Osteoblast (primary cell): ENCODE measurements around the gene KRT85. TPM values are rescaled to one million over a fixed set of nuclear protein-coding genes. Genes with fewer than 3 reads are reported as not detected.
"Not testable (repeated sequence)": the region's sequence is repeated elsewhere in the genome, so short reads cannot be mapped to it uniquely, and the experiment has no call there.

Source experiments
- DNase-seq: peaks from one replicate; pipeline ENCODE4 v3.0.0; 2011; ENCODE audit warnings: low spot score, mixed read lengths; ENCODE audit not compliant: insufficient read length; ENCODE audit errors: missing footprints
- H2AFZ ChIP-seq: 2 replicates; pipeline ENCODE4 v1.6.0; 2011; ENCODE audit warnings: mild to moderate bottlenecking, low read length
- H3K27ac ChIP-seq: 2 replicates; pipeline ENCODE4 v1.5.1; 2011; ENCODE audit warnings: mild to moderate bottlenecking, low read depth, low read length, moderate library complexity
- H3K27me3 ChIP-seq: 2 replicates; pipeline ENCODE4 v1.6.0; 2012; ENCODE audit warnings: mild to moderate bottlenecking, control low read depth, inconsistent platforms, low read length, moderate library complexity; ENCODE audit not compliant: insufficient read depth
- H3K36me3 ChIP-seq: 2 replicates; pipeline ENCODE4 v1.5.1; 2011; ENCODE audit warnings: mild to moderate bottlenecking, low read length, control low read depth, moderate library complexity; ENCODE audit not compliant: insufficient read depth
- H3K4me1 ChIP-seq: 2 replicates; pipeline ENCODE4 v1.5.1; 2011; ENCODE audit warnings: mild to moderate bottlenecking, low read length, control low read depth, moderate library complexity; ENCODE audit not compliant: insufficient read depth
- H3K4me2 ChIP-seq: 2 replicates; pipeline ENCODE4 v1.6.0; 2011; ENCODE audit warnings: mild to moderate bottlenecking, low read length; ENCODE audit not compliant: insufficient read depth
- H3K4me3 ChIP-seq: fragments of 200-600 bp; sonication (generic); 3 replicates; pipeline ENCODE4 v1.5.1; 2012; ENCODE audit warnings: mild to moderate bottlenecking, low read length, inconsistent platforms; ENCODE audit not compliant: insufficient read depth
- H3K79me2 ChIP-seq: 2 replicates; pipeline ENCODE4 v1.6.0; 2012; ENCODE audit warnings: mild to moderate bottlenecking, low read length, control low read depth, inconsistent platforms; ENCODE audit not compliant: insufficient read depth
- H3K9me3 ChIP-seq: 2 replicates; pipeline ENCODE4 v1.5.1; 2011; ENCODE audit warnings: low read depth, low read length, control low read depth
- H4K20me1 ChIP-seq: 2 replicates; pipeline ENCODE4 v1.6.0; 2012; ENCODE audit warnings: mild to moderate bottlenecking, low read length, control low read depth; ENCODE audit not compliant: insufficient read depth
- CTCF ChIP-seq: IDR thresholded peaks from 2 replicates; pipeline ENCODE4 v1.5.1; 2011; ENCODE audit warnings: mild to moderate bottlenecking, low read depth, low read length, moderate library complexity; ENCODE audit errors: extremely low read depth
- total RNA-seq: library from RNA; depleted of rRNA; stranded (reverse); fragments of >200 nt; gene quantifications from 2 replicates; pipeline ENCODE4 v1.2.3, GENCODE V29; 2012

KRT85 gene
- total RNA-seq, 1 donor, result not detected

- not testable (repeated sequence) for H3K9me3 ChIP-seq, H3K79me2 ChIP-seq, H2AFZ ChIP-seq, H3K4me3 ChIP-seq, H3K27ac ChIP-seq, DNase-seq, H3K4me2 ChIP-seq, H3K4me1 ChIP-seq, H3K36me3 ChIP-seq, H4K20me1 ChIP-seq
- peak; percentile 22 for TF ChIP-seq CTCF
- H3K27me3 ChIP-seq, result peaks cover 27% of the 10 kb centered on the region
Measured at GRCh38 chr12:52315721-52316120, 51.6 kb downstream of the KRT85 start.

DNA sequence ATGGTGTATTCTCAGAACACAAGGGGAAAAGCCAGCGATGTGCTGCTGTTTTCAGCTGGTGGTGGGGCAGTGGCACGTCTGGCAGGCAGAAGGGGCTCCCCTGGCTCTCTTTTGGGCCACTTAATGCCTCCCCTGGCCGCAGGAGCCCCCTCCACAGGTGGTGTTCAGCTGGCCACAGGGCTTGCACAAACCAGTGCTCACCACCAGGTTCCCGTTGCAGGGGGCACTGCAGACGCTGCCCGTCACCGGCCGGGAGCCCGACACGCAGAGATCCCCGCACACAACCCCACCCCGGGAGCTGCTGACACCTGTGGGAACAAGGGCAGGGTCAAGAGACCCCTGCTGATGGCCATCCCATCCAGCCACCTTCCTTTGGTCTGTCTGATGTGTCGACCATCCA, 52.8 kb downstream of the KRT85 start:
- Histone ChIP-seq H3K4me1 (peaks cover 8% of the 10 kb centered on the region), H3K9me3 (no peaks in the 10 kb centered on the region), H3K36me3 (no peaks in the 10 kb centered on the region), H2AFZ (no peak overlapping the region), H4K20me1 (no peaks in the 10 kb centered on the region), H3K27ac (no peak overlapping the region), H3K27me3 (peaks cover 17% of the 10 kb centered on the region), H3K79me2 (no peaks in the 10 kb centered on the region), H3K4me2 (no peak overlapping the region), H3K4me3 (no peak overlapping the region)
- DNase-seq, result no peak
- TF ChIP-seq CTCF, result no peak

GRCh38 chr12:52313926-52314325, 53.4 kb downstream of the KRT85 start:
- no peak overlapping the region for H3K4me3 ChIP-seq
- H3K36me3 ChIP-seq, result no peaks in the 10 kb centered on the region
- no peaks in the 10 kb centered on the region for H4K20me1 ChIP-seq
- no peak for TF ChIP-seq CTCF
- DNase-seq, result peak; percentile 69
- H2AFZ ChIP-seq, result no peak overlapping the region
- H3K27me3 ChIP-seq, result peaks cover 11% of the 10 kb centered on the region
- peaks cover 8% of the 10 kb centered on the region for H3K4me1 ChIP-seq
- no peaks in the 10 kb centered on the region for H3K9me3 ChIP-seq
- no peak overlapping the region for H3K4me2 ChIP-seq
- H3K27ac ChIP-seq, result no peak overlapping the region
- no peaks in the 10 kb centered on the region for H3K79me2 ChIP-seq

DNA sequence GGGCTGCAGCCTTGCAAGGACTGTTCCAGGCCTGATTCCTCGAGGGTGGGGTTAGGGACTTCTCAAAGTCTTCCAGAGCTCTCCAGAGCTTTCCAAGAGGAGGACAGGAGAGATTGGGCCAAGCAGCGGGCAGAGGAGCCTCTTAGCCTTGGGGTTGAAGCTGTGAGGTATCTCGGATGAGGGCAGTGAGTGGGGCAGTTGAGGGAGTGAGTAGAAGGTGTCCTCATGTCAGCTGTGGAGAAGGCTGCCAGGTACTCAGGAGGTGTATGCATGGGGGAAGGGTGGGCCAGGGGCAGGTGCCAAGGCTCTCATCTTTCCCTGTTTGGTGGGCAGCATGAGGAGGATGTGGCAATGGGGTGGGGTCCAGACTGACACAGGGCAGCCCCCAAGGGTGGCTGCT, 53.8 kb downstream of the KRT85 start:
- Histone ChIP-seq H3K79me2 (no peaks in the 10 kb centered on the region), H3K27me3 (peaks cover 7% of the 10 kb centered on the region), H3K9me3 (no peaks in the 10 kb centered on the region), H3K4me1 (peaks cover 8% of the 10 kb centered on the region), H3K4me3 (no peak overlapping the region), H4K20me1 (no peaks in the 10 kb centered on the region), H3K36me3 (no peaks in the 10 kb centered on the region), H2AFZ (no peak overlapping the region), H3K4me2 (no peak overlapping the region), H3K27ac (no peak overlapping the region)
- DNase-seq, result no peak
- no peak for TF ChIP-seq CTCF
